Mesenchymal stem cell (in vitro differentiated cells and primary cell): ENCODE results near the gene CUL5.
A peak's percentile ranks its signal among the peaks of the same experiment; 100 is the strongest.

Experiments used
- DNase-seq: peaks from one replicate; pipeline ENCODE4 v3.0.0-alpha.2; 2013
- H2AFZ ChIP-seq: one replicate; pipeline ENCODE4 v1.6.1; 2013; ENCODE audit warnings: low read depth, mild to moderate bottlenecking, control low read depth, inconsistent platforms, low read length, moderate library complexity
- H2AK5ac ChIP-seq: 2 replicates; pipeline ENCODE4 v1.6.1; 2013; ENCODE audit warnings: low read length, moderate library complexity, mild to moderate bottlenecking, inconsistent platforms; ENCODE audit not compliant: severe bottlenecking
- H2BK120ac ChIP-seq: one replicate; pipeline ENCODE4 v1.6.1; 2013; ENCODE audit warnings: low read depth, mild to moderate bottlenecking, inconsistent platforms, low read length, moderate library complexity
- H2BK12ac ChIP-seq, 2 experiments: one replicate each; pipeline ENCODE4 v1.6.1; 2013; ENCODE audit warnings: inconsistent platforms in 2 of 2, low read length in 2 of 2, mild to moderate bottlenecking in 2 of 2, moderate library complexity in 2 of 2, control low read depth in 1 of 2
- H2BK15ac ChIP-seq: one replicate; pipeline ENCODE4 v1.6.1; 2013; ENCODE audit warnings: mild to moderate bottlenecking, low read depth, inconsistent platforms; ENCODE audit not compliant: poor library complexity, severe bottlenecking
- H2BK5ac ChIP-seq: 2 replicates; pipeline ENCODE4 v1.6.1; 2013; ENCODE audit warnings: low read depth, mild to moderate bottlenecking, low read length, control low read depth, inconsistent platforms; ENCODE audit not compliant: poor library complexity, severe bottlenecking
- H3K14ac ChIP-seq, 2 experiments: one replicate each; pipeline ENCODE4 v1.6.1; 2013; ENCODE audit warnings: inconsistent platforms in 2 of 2, low read length in 2 of 2, control low read depth in 1 of 2, mild to moderate bottlenecking in 1 of 2, moderate library complexity in 1 of 2
- H3K18ac ChIP-seq, 2 experiments: one replicate each; pipeline ENCODE4 v1.6.1; 2013; ENCODE audit warnings: inconsistent platforms in 2 of 2, low read length in 2 of 2, control low read depth in 1 of 2, low read depth in 1 of 2, mild to moderate bottlenecking in 1 of 2
- H3K23ac ChIP-seq, 2 experiments: one replicate each; pipeline ENCODE4 v1.6.1; 2013; ENCODE audit warnings: inconsistent platforms in 2 of 2, low read length in 2 of 2, mild to moderate bottlenecking in 2 of 2, moderate library complexity in 2 of 2, control low read depth in 1 of 2
- H3K27ac ChIP-seq: 2 replicates; pipeline ENCODE4 v1.5.1; 2013; ENCODE audit warnings: mild to moderate bottlenecking, moderate library complexity, low read length, control low read depth, inconsistent platforms; ENCODE audit not compliant: poor library complexity, severe bottlenecking
- H3K27me3 ChIP-seq, 2 experiments: 2 replicates each; pipeline versions ENCODE4 v1.6.1 to v1.7.0; 2013; ENCODE audit warnings: low read length in 2 of 2, mild to moderate bottlenecking in 2 of 2, moderate library complexity in 2 of 2, control low read depth in 1 of 2, inconsistent platforms in 1 of 2; ENCODE audit not compliant: control insufficient read depth in 1 of 2, insufficient read depth in 1 of 2
- H3K36me3 ChIP-seq, 2 experiments: 2 replicates each; pipeline versions ENCODE4 v1.6.1 to v1.7.0; 2013; ENCODE audit warnings: low read length in 2 of 2, control low read depth in 1 of 2, inconsistent platforms in 1 of 2, low read depth in 1 of 2, mild to moderate bottlenecking in 1 of 2; ENCODE audit not compliant: insufficient read depth in 2 of 2, control insufficient read depth in 1 of 2
- H3K4ac ChIP-seq, 2 experiments: one replicate each; pipeline ENCODE4 v1.6.1; 2013; ENCODE audit warnings: inconsistent platforms in 2 of 2, low read length in 2 of 2, mild to moderate bottlenecking in 2 of 2, moderate library complexity in 2 of 2, control low read depth in 1 of 2, low read depth in 1 of 2
- H3K4me1 ChIP-seq: 2 replicates; pipeline ENCODE4 v1.6.1; 2013; ENCODE audit warnings: low read depth, low read length, control low read depth; ENCODE audit not compliant: control insufficient read depth, insufficient read depth
- H3K4me2 ChIP-seq: 2 replicates; pipeline ENCODE4 v1.6.1; 2013; ENCODE audit warnings: low read length, mild to moderate bottlenecking, inconsistent platforms; ENCODE audit not compliant: poor library complexity, severe bottlenecking
- H3K4me3 ChIP-seq, 2 experiments: 2 replicates each; pipeline versions ENCODE4 v1.5.1 to v1.7.0; 2013; ENCODE audit warnings: low read length in 2 of 2, mild to moderate bottlenecking in 2 of 2, control low read depth in 1 of 2, low read depth in 1 of 2; ENCODE audit not compliant: insufficient read depth in 1 of 2
- H3K79me1 ChIP-seq: replicated peaks from 2 replicates; pipeline ENCODE4 v1.6.1; 2013; ENCODE audit warnings: mild to moderate bottlenecking, control low read depth, low read length, inconsistent platforms; ENCODE audit not compliant: poor library complexity, severe bottlenecking
- H3K9ac ChIP-seq: 2 replicates; pipeline ENCODE4 v1.7.0; 2013; ENCODE audit warnings: mild to moderate bottlenecking, low read length, moderate library complexity
- H3K9me3 ChIP-seq: 2 replicates; pipeline ENCODE4 v1.7.0; 2013; ENCODE audit warnings: mild to moderate bottlenecking, low read length; ENCODE audit not compliant: control insufficient read depth
- H4K8ac ChIP-seq: one replicate; pipeline ENCODE4 v1.6.1; 2013; ENCODE audit warnings: inconsistent platforms, mild to moderate bottlenecking, low read length, moderate library complexity
- H4K91ac ChIP-seq: one replicate; pipeline ENCODE4 v1.6.1; 2013; ENCODE audit warnings: mild to moderate bottlenecking, low read length, inconsistent platforms
- WGBS: methylation state at CpG from one replicate; pipeline ENCODE4 v1.1.7; 2013; ENCODE audit warnings: mixed read lengths; 5-methylcytosine and 5-hydroxymethylcytosine counted together

CUL5 gene

DNA sequence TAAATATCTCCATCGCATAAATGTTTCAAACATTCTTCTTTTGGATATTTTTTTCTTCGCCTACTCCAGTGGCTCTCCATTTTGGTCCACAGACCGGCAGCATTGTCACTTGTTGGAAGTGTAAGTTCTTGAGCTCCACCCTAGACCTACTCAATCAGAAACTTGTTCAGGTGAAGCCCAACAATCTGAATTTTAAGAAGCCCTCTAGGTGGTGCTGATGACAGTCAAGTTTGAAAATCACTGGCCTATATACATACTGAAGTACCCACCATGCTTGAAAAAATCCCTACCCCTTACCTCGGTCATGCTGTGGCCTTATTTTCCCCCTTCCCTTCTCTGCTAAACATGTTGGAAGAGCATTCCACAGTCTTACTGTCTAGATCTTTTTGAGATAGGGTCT lies 102.4 kb downstream of the CUL5 start:
- no peak overlapping the region for H2BK15ac ChIP-seq
- H3K4ac ChIP-seq: no peak overlapping the region
- H2BK5ac ChIP-seq: no peak overlapping the region
- no peak overlapping the region for H3K9ac ChIP-seq
- H3K14ac ChIP-seq: no peak overlapping the region
- H2BK120ac ChIP-seq: no peak overlapping the region
- peaks cover 9 to 24% of the 10 kb centered on the region in 2 experiments for H3K36me3 ChIP-seq
- H3K4me2 ChIP-seq: no peak overlapping the region
- no peaks in the 10 kb centered on the region for H3K27me3 ChIP-seq
- 96% methylated on average over 4 of the region's 4 CpGs for WGBS
- no peak overlapping the region for H3K27ac ChIP-seq
- H2AFZ ChIP-seq: no peak overlapping the region
- H3K4me3 ChIP-seq: no peak overlapping the region
- H3K4me1 ChIP-seq: peaks cover 7% of the 10 kb centered on the region
- H3K18ac ChIP-seq: no peak overlapping the region
- no peak overlapping the region for H3K23ac ChIP-seq
- H2AK5ac ChIP-seq: no peak overlapping the region
- H4K91ac ChIP-seq: no peak overlapping the region
- no peak overlapping the region for H4K8ac ChIP-seq
- H2BK12ac ChIP-seq: no peak overlapping the region
- H3K9me3 ChIP-seq: no peaks in the 10 kb centered on the region
- no peak for DNase-seq
- H3K79me1 ChIP-seq: peaks cover 2% of the 10 kb centered on the region

GRCh38 chr11:108112057-108112456 lies 103.4 kb downstream of the CUL5 start:
- peak; percentile 64 for DNase-seq
- Histone ChIP-seq H2AK5ac (no peak overlapping the region), H2AFZ (no peak overlapping the region), H3K9me3 (no peaks in the 10 kb centered on the region), H3K4me2 (no peak overlapping the region), H3K27ac (no peak overlapping the region), H3K79me1 (peaks cover 2% of the 10 kb centered on the region), H2BK15ac (no peak overlapping the region), H3K36me3 (peaks cover 9 to 23% of the 10 kb centered on the region in 2 experiments), H3K4me1 (peaks cover 10% of the 10 kb centered on the region), H3K18ac (no peak overlapping the region), H2BK12ac (no peak overlapping the region), H3K14ac (no peak overlapping the region), H3K4me3 (no peak overlapping the region), H3K4ac (no peak overlapping the region), H2BK120ac (no peak overlapping the region), H2BK5ac (no peak overlapping the region), H4K8ac (no peak overlapping the region), H3K23ac (no peak overlapping the region), H3K9ac (no peak overlapping the region), H3K27me3 (no peaks in the 10 kb centered on the region), H4K91ac (no peak overlapping the region)
- 99% methylated on average over 2 of the region's 2 CpGs for WGBS

- no peak overlapping the region for H2BK120ac ChIP-seq
- no peak overlapping the region for H3K4me3 ChIP-seq
- H3K27ac ChIP-seq: peak overlapping the region; percentile 95
- no peak overlapping the region for H3K14ac ChIP-seq
- H3K27me3 ChIP-seq: no peaks in the 10 kb centered on the region
- peak overlapping the region; percentile 83 for H2AK5ac ChIP-seq
- 53% methylated on average over 5 of the region's 5 CpGs for WGBS
- H3K79me1 ChIP-seq: peaks cover 2% of the 10 kb centered on the region
- H2BK15ac ChIP-seq: no peak overlapping the region
- peak overlapping the region in 1 of 2 experiments; percentile 38 for H3K4ac ChIP-seq
- H2BK12ac ChIP-seq: no peak overlapping the region
- no peaks in the 10 kb centered on the region for H3K9me3 ChIP-seq
- no peak overlapping the region for H3K23ac ChIP-seq
- H4K91ac ChIP-seq: no peak overlapping the region
- H2BK5ac ChIP-seq: peak overlapping the region; percentile 10
- peaks cover 10% of the 10 kb centered on the region for H3K4me1 ChIP-seq
- H3K9ac ChIP-seq: peak overlapping the region; percentile 60
- no peak overlapping the region for H3K18ac ChIP-seq
- no peak overlapping the region for H4K8ac ChIP-seq
- peak overlapping the region; percentile 56 for H3K4me2 ChIP-seq
- H2AFZ ChIP-seq: no peak overlapping the region
- peak; percentile 89 for DNase-seq
- H3K36me3 ChIP-seq: peaks cover 3 to 8% of the 10 kb centered on the region in 2 experiments
Measured at GRCh38 chr11:108115500-108116140, 106.9 kb downstream of the CUL5 start.

DNA sequence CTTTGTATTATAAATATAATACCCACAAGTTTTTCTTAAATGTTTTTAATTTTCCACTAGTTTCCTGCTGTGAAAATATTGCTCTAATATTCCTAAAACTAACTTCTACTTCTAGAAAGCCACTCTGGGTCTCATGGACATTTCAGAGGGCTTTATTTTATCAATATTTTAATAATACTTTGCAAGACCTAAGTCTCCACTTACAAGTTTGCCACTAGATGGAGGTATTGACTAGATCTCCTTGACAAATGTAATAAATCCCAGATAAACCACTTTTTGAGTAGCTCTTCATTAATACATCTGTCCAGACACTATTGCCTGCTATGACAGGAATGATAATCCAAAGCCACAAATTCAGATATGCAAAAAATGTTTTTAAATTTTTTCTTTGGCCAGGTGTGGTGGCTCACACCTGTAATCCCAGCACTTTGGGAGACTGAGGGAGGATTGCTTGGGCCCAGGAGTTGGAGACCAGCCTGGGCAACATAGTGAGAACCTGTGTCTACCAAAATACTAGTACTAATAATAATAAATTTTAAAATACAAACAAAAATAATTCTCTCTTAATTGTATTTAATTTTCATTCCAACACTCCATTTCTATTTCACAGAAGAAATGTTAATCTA lies 109.2 kb downstream of the CUL5 start:
- Histone ChIP-seq H2BK5ac (no peak overlapping the region), H3K4me1 (peaks cover 13% of the 10 kb centered on the region), H2BK120ac (no peak overlapping the region)

More for the DNA sequence above, 109.2 kb downstream of the CUL5 start:
- DNase-seq: peak; percentile 53
- Histone ChIP-seq H2AFZ (no peak overlapping the region), H3K23ac (no peak overlapping the region), H4K91ac (no peak overlapping the region), H3K9me3 (no peaks in the 10 kb centered on the region), H3K14ac (no peak overlapping the region), H3K4me3 (no peak overlapping the region), H4K8ac (no peak overlapping the region), H2BK12ac (no peak overlapping the region), H3K9ac (no peak overlapping the region), H3K18ac (no peak overlapping the region), H2BK15ac (no peak overlapping the region), H3K79me1 (peaks cover 7% of the 10 kb centered on the region), H3K36me3 (peaks cover 0 to 3% of the 10 kb centered on the region in 2 experiments), H3K27ac (no peak overlapping the region), H3K27me3 (no peaks in the 10 kb centered on the region), H2AK5ac (no peak overlapping the region), H3K4ac (no peak overlapping the region), H3K4me2 (no peak overlapping the region)
